ENCODE data around the gene TENT4A. TPM values are rescaled to one million over a fixed set of nuclear protein-coding genes. Genes with fewer than 3 reads are reported as not detected.

The TENT4A gene
- total RNA-seq, 6 experiments from 2014 or later = 8.5 to 23.1 (median 13.2) TPM

- WGBS (ENCODE audit: insufficient coverage, low coverage, low lambda C conversion rate, missing lambda C conversion rate) = 28% methylated on average over 14 of the region's 15 CpGs
- Histone ChIP-seq H3K36me3 (no peaks in the 10 kb centered on the region), H3K27ac (peak overlapping the region; percentile 79 to 98 (median 92)), H3K4me1 (peaks cover 0 to 26% (median 8%) of the 10 kb centered on the region in 4 donors), H3K4me3 (peak overlapping the region; percentile 52 to 73 (median 57)), H3K27me3 (no peaks in the 10 kb centered on the region), H3K9me3 (no peaks in the 10 kb centered on the region)
- ATAC-seq (no peak), DNase-seq (no peak)
- no peak for TF ChIP-seq CTCF (IDR thresholded peaks at IDR 0.05)
- TF ChIP-seq POLR2A (IDR thresholded peaks at IDR 0.05) = no peak
- intact Hi-C loops (cut with DNase I) = no loop called here
These were observed 1.7 kb upstream of the TENT4A start for GRCh38 chr5:6711409-6712141.

GRCh38 chr5:6712142-6712576 is 1.1 kb upstream of the TENT4A start:
- Histone ChIP-seq H3K4me1 (peaks cover 0 to 32% (median 11%) of the 10 kb centered on the region in 4 donors), H3K27ac (peak overlapping the region; percentile 79 to 98 (median 92)), H3K4me3 (peak overlapping the region; percentile 52 to 73 (median 57)), H3K9me3 (no peaks in the 10 kb centered on the region), H3K36me3 (no peaks in the 10 kb centered on the region), H3K27me3 (no peaks in the 10 kb centered on the region)
- peak; percentile 21 to 53 (median 36) for ATAC-seq
- peak; percentile 55 to 75 (median 61) for DNase-seq
- intact Hi-C loops (cut with DNase I) = no loop called here
- TF ChIP-seq CTCF (IDR thresholded peaks at IDR 0.05) (peak in 3 of 4 donors; percentile 3 to 23 (median 18)), POLR2A (IDR thresholded peaks at IDR 0.05) (peak; percentile 5)
- 0% methylated on average over 12 of the region's 36 CpGs for WGBS (ENCODE audit: insufficient coverage, low coverage, low lambda C conversion rate, missing lambda C conversion rate)

- intact Hi-C loops (cut with DNase I) = no loop called here
- H3K4me3 ChIP-seq = peak overlapping the region; percentile 52 to 73 (median 57)
- peak; percentile 77 to 84 (median 80) for ATAC-seq
- no peaks in the 10 kb centered on the region for H3K27me3 ChIP-seq
- no peaks in the 10 kb centered on the region for H3K36me3 ChIP-seq
- peak overlapping the region; percentile 79 to 98 (median 92) for H3K27ac ChIP-seq
- 0% methylated on average over 26 of the region's 85 CpGs for WGBS (ENCODE audit: insufficient coverage, low coverage, low lambda C conversion rate, missing lambda C conversion rate)
- peaks cover 0 to 38% (median 13%) of the 10 kb centered on the region in 4 donors for H3K4me1 ChIP-seq
- TF ChIP-seq POLR2A (IDR thresholded peaks at IDR 0.05) (peak; percentile 88), CTCF (IDR thresholded peaks at IDR 0.05) (no peak)
- peak; percentile 97 to 98 (median 98) for DNase-seq
- H3K9me3 ChIP-seq = no peaks in the 10 kb centered on the region
These were observed 507 bp upstream of the TENT4A start for GRCh38 chr5:6712577-6713273.

- intact Hi-C loops (cut with DNase I) = no loop called here
- peak; percentile 3 to 9 (median 6) for ATAC-seq
These were observed 1.2 kb downstream of the TENT4A start for GRCh38 chr5:6714226-6715041.

More at GRCh38 chr5:6714226-6715041, 1.2 kb downstream of the TENT4A start:
- Histone ChIP-seq H3K27me3 (no peaks in the 10 kb centered on the region), H3K4me1 (peaks cover 0 to 43% (median 13%) of the 10 kb centered on the region in 4 donors), H3K9me3 (no peaks in the 10 kb centered on the region), H3K27ac (peak overlapping the region; percentile 43 to 92 (median 65)), H3K36me3 (no peaks in the 10 kb centered on the region), H3K4me3 (peak overlapping the region; percentile 57 to 73 (median 61))
- DNase-seq = peak in 1 of 3 donors; percentile 50
- TF ChIP-seq POLR2A (IDR thresholded peaks at IDR 0.05) (no peak), CTCF (IDR thresholded peaks at IDR 0.05) (no peak)
- 0% methylated on average over 8 of the region's 99 CpGs for WGBS (ENCODE audit: insufficient coverage, low coverage, low lambda C conversion rate, missing lambda C conversion rate)

Measured in right lobe of liver (tissue), 6 donors.